Stimulated activated naive B cell treated with anti-CD40 and anti-IgM and Interleukin-4, amounts not matched to agents 10 μg/mL and 1 μg/mL and 100 μg/mL, for 72 hours (primary cell): ENCODE measurements around the gene PCDHGB1.

Experiments used
- ATAC-seq, 2 donors: fragments of 150-1000 bp; cut with Tn5 transposase; replicated peaks; 2 replicates each; pipeline ENCODE4 v1.10.0; 2021; ENCODE audit warnings: moderate library complexity in 1 of 2
- DNase-seq: peaks from one replicate; pipeline ENCODE4 v3.0.0; 2021
- H3K27ac Mint-ChIP-seq: one replicate; pipeline ENCODE4 v1.8.0; 2022; ENCODE audit warnings: mild to moderate bottlenecking, mixed read lengths
- H3K27me3 Mint-ChIP-seq, 2 donors: one replicate each; pipeline ENCODE4 v1.8.0; 2022; ENCODE audit warnings: mixed read lengths in 2 of 2
- H3K36me3 Mint-ChIP-seq, 2 donors: one replicate each; pipeline ENCODE4 v1.8.0; 2022; ENCODE audit warnings: mixed read lengths in 2 of 2, mild to moderate bottlenecking in 1 of 2
- H3K4me1 Mint-ChIP-seq, 2 donors: one replicate each; pipeline ENCODE4 v1.8.0; 2022; ENCODE audit warnings: mixed read lengths in 2 of 2, mild to moderate bottlenecking in 1 of 2
- H3K4me3 Mint-ChIP-seq, 2 donors: one replicate each; pipeline ENCODE4 v1.8.0; 2022; ENCODE audit warnings: mild to moderate bottlenecking in 2 of 2, mixed read lengths in 2 of 2, moderate library complexity in 1 of 2
- H3K9me3 Mint-ChIP-seq, 2 donors: one replicate each; pipeline ENCODE4 v1.8.0; 2022; ENCODE audit warnings: mixed read lengths in 2 of 2, mild to moderate bottlenecking in 1 of 2

The PCDHGB1 gene

GRCh38 chr5:141399555-141400258 lies 49.8 kb downstream of the PCDHGB1 start:
- Mint-ChIP-seq H3K9me3 (peaks cover 9 to 12% of the 10 kb centered on the region in 2 donors), H3K4me3 (peak overlapping the region; percentile 22 to 66), H3K4me1 (peaks cover 4 to 6% of the 10 kb centered on the region in 2 donors), H3K27me3 (peaks cover 65 to 76% of the 10 kb centered on the region in 2 donors), H3K36me3 (peaks cover 15 to 17% of the 10 kb centered on the region in 2 donors), H3K27ac (peak overlapping the region; percentile 76)
- no peak for ATAC-seq
- DNase-seq, result no peak
